Adipocyte (in vitro differentiated cells): Measurements from ENCODE around the gene TXNRD1.
"Not testable (repeated sequence)": the region's sequence is repeated elsewhere in the genome, so short reads cannot be mapped to it uniquely, and the experiment has no call there.

Source experiments
- DNase-seq: peaks from one replicate; pipeline ENCODE4 v3.0.0-alpha.2; 2015; ENCODE audit warnings: low read depth
- H3K27me3 ChIP-seq: replicated peaks from 2 replicates; pipeline ENCODE4 v1.7.0; 2013; ENCODE audit warnings: mild to moderate bottlenecking, low read length, moderate library complexity; ENCODE audit not compliant: control insufficient read depth, insufficient read depth
- H3K36me3 ChIP-seq: 2 replicates; pipeline ENCODE4 v1.7.0; 2013; ENCODE audit warnings: low read length, mild to moderate bottlenecking, moderate library complexity; ENCODE audit not compliant: control insufficient read depth, insufficient read depth, severe bottlenecking
- H3K4me1 ChIP-seq: 2 replicates; pipeline ENCODE4 v1.7.0; 2013; ENCODE audit warnings: mild to moderate bottlenecking, low read length, moderate library complexity; ENCODE audit not compliant: control insufficient read depth, insufficient read depth
- H3K4me3 ChIP-seq: 2 replicates; pipeline ENCODE4 v1.7.0; 2013; ENCODE audit warnings: mild to moderate bottlenecking, low read length, moderate library complexity
- H3K9ac ChIP-seq: 2 replicates; pipeline ENCODE4 v1.7.0; 2013; ENCODE audit warnings: mild to moderate bottlenecking, low read length, moderate library complexity
- H3K9me3 ChIP-seq: 2 replicates; pipeline ENCODE4 v1.7.0; 2013; ENCODE audit warnings: mild to moderate bottlenecking, low read length, moderate library complexity; ENCODE audit not compliant: control insufficient read depth

TXNRD1 gene

GRCh38 chr12:104286516-104287482 is 71.2 kb downstream of the TXNRD1 start:
- peak; percentile 98 for DNase-seq
- Histone ChIP-seq H3K36me3 (peaks cover 25% of the 10 kb centered on the region), H3K27me3 (no peaks in the 10 kb centered on the region)

GRCh38 chr12:104288635-104289274 is 73.2 kb downstream of the TXNRD1 start:
- Histone ChIP-seq H3K36me3 (peaks cover 45% of the 10 kb centered on the region), H3K4me1 (peaks cover 39% of the 10 kb centered on the region), H3K4me3 (peak overlapping the region; percentile 99), H3K9ac (peak overlapping the region; percentile 100), H3K27me3 (no peaks in the 10 kb centered on the region), H3K9me3 (no peaks in the 10 kb centered on the region)
- peak; percentile 72 for DNase-seq

More at GRCh38 chr12:104286516-104287482, 71.2 kb downstream of the TXNRD1 start:
- H3K9ac ChIP-seq: peak overlapping the region; percentile 100
- no peaks in the 10 kb centered on the region for H3K9me3 ChIP-seq
- peaks cover 32% of the 10 kb centered on the region for H3K4me1 ChIP-seq
- peak overlapping the region; percentile 99 for H3K4me3 ChIP-seq

- Histone ChIP-seq H3K9me3 (no peaks in the 10 kb centered on the region), H3K9ac (peak overlapping the region; percentile 100), H3K4me1 (peaks cover 45% of the 10 kb centered on the region), H3K36me3 (peaks cover 60% of the 10 kb centered on the region), H3K27me3 (no peaks in the 10 kb centered on the region), H3K4me3 (peak overlapping the region; percentile 99)
- peak; percentile 42 for DNase-seq
Measured at GRCh38 chr12:104290320-104290719, 74.7 kb downstream of the TXNRD1 start.

GRCh38 chr12:104290855-104291254 is 75.3 kb downstream of the TXNRD1 start:
- Histone ChIP-seq H3K36me3 (peaks cover 65% of the 10 kb centered on the region), H3K4me3 (peak overlapping the region; percentile 99), H3K9ac (peak overlapping the region; percentile 79), H3K27me3 (no peaks in the 10 kb centered on the region), H3K4me1 (peaks cover 45% of the 10 kb centered on the region), H3K9me3 (no peaks in the 10 kb centered on the region)
- peak; percentile 16 for DNase-seq

GRCh38 chr12:104291867-104292524 is 76.4 kb downstream of the TXNRD1 start:
- H3K9me3 ChIP-seq: no peaks in the 10 kb centered on the region
- no peaks in the 10 kb centered on the region for H3K27me3 ChIP-seq
- H3K36me3 ChIP-seq: peaks cover 75% of the 10 kb centered on the region
- H3K4me1 ChIP-seq: peaks cover 47% of the 10 kb centered on the region
- H3K9ac ChIP-seq: peak overlapping the region; percentile 79
- peak; percentile 25 for DNase-seq
- peak overlapping the region; percentile 67 for H3K4me3 ChIP-seq

- peaks cover 47% of the 10 kb centered on the region for H3K4me1 ChIP-seq
- H3K4me3 ChIP-seq: peak overlapping the region; percentile 67
- H3K9me3 ChIP-seq: no peaks in the 10 kb centered on the region
- peak overlapping the region; percentile 79 for H3K9ac ChIP-seq
- H3K36me3 ChIP-seq: peaks cover 84% of the 10 kb centered on the region
- peak; percentile 43 for DNase-seq
- no peaks in the 10 kb centered on the region for H3K27me3 ChIP-seq
Measured at GRCh38 chr12:104292872-104293794, 77.6 kb downstream of the TXNRD1 start.

- Histone ChIP-seq H3K4me3 (peak overlapping the region; percentile 26), H3K9ac (peak overlapping the region; percentile 56), H3K36me3 (peaks cover 92% of the 10 kb centered on the region), H3K4me1 (peaks cover 54% of the 10 kb centered on the region)
- not testable (repeated sequence) for H3K9me3 ChIP-seq, H3K27me3 ChIP-seq
- peak; percentile 41 for DNase-seq
Measured at GRCh38 chr12:104294158-104294859, 78.7 kb downstream of the TXNRD1 start.

- H3K27me3 ChIP-seq: no peaks in the 10 kb centered on the region
- H3K36me3 ChIP-seq: peaks cover 92% of the 10 kb centered on the region
- H3K9me3 ChIP-seq: no peaks in the 10 kb centered on the region
- DNase-seq: peak; percentile 18
- H3K9ac ChIP-seq: peak overlapping the region; percentile 56
- peak overlapping the region; percentile 26 for H3K4me3 ChIP-seq
- peaks cover 58% of the 10 kb centered on the region for H3K4me1 ChIP-seq
Measured at GRCh38 chr12:104294927-104295668, 79.5 kb downstream of the TXNRD1 start.

GRCh38 chr12:104295954-104296353 is 80.4 kb downstream of the TXNRD1 start:
- Histone ChIP-seq H3K27me3 (no peaks in the 10 kb centered on the region), H3K4me1 (peaks cover 67% of the 10 kb centered on the region), H3K9me3 (no peaks in the 10 kb centered on the region), H3K4me3 (peak overlapping the region; percentile 26), H3K9ac (peak overlapping the region; percentile 56), H3K36me3 (peaks cover 94% of the 10 kb centered on the region)
- peak; percentile 36 for DNase-seq
